Measurements from ENCODE around the gene PHF13.

GRCh38 chr1:6657138-6657537 is 43.6 kb downstream of the PHF13 start:
- TF ChIP-seq GATA2 (IDR thresholded peaks at IDR 0.05; ENCODE audit: low read depth, low read length) (no peak), GATA3 (IDR thresholded peaks at IDR 0.05; ENCODE audit: low read depth, low read length) (no peak)
